Measurements from ENCODE around the gene PIBF1.
"Not testable (repeated sequence)": the region's sequence is repeated elsewhere in the genome, so short reads cannot be mapped to it uniquely, and the experiment has no call there.

Gene PIBF1

GRCh38 chr13:72823724-72824123 is 41.8 kb downstream of the PIBF1 start:
- DNase-seq: no peak

GRCh38 chr13:72834601-72835000 is 52.7 kb downstream of the PIBF1 start:
- no peak for DNase-seq

GRCh38 chr13:72839831-72840426 is 58.0 kb downstream of the PIBF1 start:
- peak; percentile 52 for DNase-seq

DNA sequence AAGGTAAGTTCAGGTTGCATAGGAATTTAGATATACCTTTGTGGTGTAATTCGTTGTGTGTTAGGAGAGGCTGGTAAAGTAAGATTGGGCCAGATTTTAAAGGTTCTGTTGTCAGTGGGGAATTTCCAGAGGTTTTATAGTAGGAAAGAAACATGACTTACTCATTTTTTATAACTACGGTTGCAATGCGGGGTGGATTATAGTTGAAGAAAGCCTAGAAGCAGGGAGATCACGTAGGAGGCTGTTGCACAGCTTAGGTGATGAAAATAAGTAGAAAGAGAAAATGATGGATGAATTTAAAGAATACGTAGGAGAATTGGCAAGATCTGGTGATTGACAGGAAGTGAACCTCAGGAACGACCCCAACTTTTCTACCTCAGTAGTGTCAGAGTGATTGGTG is 61.1 kb downstream of the PIBF1 start:
- no peak for DNase-seq

DNA sequence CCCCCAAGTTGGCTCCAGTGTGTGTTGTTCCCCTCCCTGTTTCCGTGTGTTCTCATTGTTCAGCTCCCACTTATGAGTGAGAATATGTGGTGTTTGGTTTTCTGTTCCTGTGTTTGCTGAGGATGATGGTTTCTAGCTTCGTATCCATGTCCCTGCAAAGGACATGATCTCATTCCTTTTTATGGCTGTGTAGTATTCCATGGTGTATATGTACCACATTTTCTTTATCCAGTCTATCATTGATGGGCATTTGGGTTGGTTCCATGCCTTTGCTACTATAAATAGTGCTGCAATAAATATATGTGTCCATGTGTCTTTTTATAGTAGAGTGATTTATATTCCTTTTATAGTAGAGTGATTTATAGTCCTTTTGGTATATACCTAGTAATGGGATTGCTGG is 63.2 kb downstream of the PIBF1 start:
- DNase-seq: not testable (repeated sequence)

DNA sequence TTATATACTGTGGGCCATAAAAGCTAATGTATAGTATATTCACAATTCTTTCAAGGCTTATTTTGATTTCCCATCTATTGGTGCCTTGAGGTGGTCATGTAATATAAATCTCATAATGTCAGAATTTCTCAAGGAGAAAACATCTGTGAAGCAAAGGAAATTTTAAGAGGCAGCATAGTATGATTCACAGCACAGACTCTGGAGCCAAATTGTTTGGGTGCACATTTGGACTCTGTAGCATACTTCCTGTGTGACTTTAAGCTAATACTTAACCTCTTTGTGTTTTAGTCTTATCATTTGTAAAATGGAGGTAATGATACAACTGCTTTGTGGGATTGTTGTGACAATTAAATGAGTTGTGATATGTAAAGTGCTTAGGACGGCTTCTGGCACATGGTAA is 67.6 kb downstream of the PIBF1 start:
- no peak for DNase-seq

DNA sequence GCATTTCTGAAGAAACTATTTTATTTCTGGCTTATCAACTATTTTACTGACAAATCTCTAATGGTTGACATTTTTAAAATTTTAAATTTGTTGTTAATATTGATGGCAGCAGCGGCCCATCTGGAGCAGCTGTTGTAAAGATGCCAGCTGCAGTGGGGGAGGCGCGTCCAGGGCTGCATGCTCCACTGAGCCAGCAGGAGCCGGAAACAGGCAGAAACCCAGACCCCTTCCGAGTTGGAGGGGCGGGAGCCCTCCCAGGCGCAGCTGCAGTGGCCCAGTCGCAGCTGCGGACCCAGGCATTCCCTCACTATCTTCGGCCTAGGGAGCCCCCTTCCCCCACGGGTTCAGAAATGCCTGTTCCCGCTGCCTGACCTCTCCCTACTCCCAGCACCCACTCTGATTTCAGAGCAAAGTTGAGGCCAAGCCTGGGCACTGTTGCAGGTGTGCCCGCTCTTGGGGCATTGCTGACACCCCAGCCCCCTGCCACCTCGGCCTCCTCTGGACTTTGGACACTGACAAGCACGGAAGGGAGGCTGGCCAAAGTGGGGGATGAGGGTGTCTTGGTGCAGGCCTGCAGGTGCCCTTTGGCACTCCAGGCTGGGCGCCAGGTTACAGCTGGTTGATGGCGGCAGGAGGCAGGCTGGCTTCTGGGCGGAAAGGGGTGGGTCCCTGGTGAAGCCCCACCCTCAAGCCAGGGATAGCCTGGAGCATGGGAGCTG is 69.2 kb downstream of the PIBF1 start:
- DNase-seq: no peak

- DNase-seq: no peak
These were observed 69.7 kb downstream of the PIBF1 start for GRCh38 chr13:72851678-72852014.

DNA sequence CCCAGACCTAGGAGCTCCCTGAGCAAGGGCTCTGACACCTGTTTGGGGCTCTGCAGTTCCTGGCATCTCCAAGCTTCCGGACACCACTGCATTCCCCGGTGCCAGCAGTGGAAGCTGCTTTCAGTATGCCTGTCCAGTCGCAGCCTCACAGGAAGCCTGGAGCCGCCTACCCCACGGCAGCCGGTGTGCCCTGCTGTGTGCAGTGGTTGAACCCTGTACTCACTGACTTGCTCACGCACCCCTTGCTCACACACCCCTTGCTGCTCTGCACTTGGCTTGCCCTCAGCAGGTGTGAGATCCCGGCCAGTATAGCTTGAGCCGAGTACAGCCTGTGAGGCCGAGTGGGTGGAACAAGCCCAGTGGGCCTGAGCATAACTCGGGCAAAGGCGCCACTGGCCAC is 70.3 kb downstream of the PIBF1 start:
- DNase-seq: no peak

DNA sequence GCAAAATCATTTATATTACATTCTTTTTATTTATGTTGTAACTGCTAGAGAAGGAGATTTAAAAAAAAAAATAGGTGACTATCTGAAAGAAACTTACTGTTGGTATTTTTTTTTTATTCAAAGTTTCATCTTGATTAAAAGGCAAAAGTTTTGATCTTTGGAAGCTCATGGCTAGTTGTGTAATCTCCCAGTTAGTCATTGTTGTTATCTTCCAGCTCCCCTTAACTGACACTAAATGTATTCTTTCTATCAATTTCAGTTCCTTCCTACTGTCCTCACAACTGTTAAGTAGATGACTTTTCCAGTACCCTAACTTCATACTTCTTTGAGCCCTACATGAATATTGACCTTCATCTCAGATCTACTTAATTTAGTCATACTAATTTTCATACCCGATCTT is 71.1 kb downstream of the PIBF1 start:
- no peak for DNase-seq

- no peak for DNase-seq
These were observed 82.4 kb downstream of the PIBF1 start for GRCh38 chr13:72864142-72865011.

- no peak for DNase-seq
These were observed 86.3 kb downstream of the PIBF1 start for GRCh38 chr13:72868229-72868628.

GRCh38 chr13:72875233-72875632 is 93.3 kb downstream of the PIBF1 start:
- no peak for DNase-seq

GRCh38 chr13:72884101-72884500 is 102.2 kb downstream of the PIBF1 start:
- DNase-seq: no peak

GRCh38 chr13:72886272-72887067 is 104.5 kb downstream of the PIBF1 start:
- DNase-seq: no peak

- no peak for DNase-seq
These were observed 107.6 kb downstream of the PIBF1 start for GRCh38 chr13:72889495-72889894.

- no peak for DNase-seq
These were observed 108.6 kb downstream of the PIBF1 start for GRCh38 chr13:72890546-72890945.

DNA sequence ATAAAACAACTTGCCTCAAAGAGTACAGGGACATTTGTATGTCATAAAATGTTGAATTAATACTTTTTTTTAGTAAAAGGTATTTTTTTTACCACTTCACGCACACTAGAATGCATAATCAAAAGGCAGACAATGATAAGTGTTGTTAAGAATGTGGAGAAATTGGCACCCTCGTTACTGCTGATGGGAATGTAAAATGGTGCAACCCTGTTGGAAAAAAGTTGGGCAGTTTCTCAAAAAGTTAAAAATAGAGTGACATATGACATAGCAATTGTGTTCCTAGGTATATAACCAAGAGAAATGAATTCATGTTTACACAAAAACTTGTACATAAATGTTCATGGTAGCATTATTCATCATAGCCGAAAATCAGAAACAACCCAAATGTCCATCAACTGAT is 109.5 kb downstream of the PIBF1 start:
- no peak for DNase-seq

- no peak for DNase-seq
These were observed 114.9 kb downstream of the PIBF1 start for GRCh38 chr13:72896869-72897268.

GRCh38 chr13:72901546-72901945 is 119.6 kb downstream of the PIBF1 start:
- DNase-seq: not testable (repeated sequence)

DNA sequence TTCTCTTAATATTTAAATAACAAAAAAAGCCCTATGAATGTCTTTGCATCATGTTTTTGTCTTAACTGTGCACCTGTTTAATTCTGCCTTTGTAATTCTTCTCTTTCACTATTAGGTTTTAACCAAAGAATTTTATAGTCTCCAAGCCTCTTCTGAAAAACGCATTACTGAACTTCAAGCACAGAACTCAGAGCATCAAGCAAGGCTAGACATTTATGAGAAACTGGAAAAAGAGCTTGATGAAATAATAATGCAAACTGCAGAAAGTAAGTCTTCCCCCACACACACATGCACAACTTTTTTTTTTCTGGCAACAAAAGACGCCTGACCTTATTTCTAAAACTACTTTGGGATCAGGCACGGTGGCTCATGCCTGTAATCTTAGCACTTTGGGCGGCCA is 126.5 kb downstream of the PIBF1 start:
- no peak for DNase-seq

DNA sequence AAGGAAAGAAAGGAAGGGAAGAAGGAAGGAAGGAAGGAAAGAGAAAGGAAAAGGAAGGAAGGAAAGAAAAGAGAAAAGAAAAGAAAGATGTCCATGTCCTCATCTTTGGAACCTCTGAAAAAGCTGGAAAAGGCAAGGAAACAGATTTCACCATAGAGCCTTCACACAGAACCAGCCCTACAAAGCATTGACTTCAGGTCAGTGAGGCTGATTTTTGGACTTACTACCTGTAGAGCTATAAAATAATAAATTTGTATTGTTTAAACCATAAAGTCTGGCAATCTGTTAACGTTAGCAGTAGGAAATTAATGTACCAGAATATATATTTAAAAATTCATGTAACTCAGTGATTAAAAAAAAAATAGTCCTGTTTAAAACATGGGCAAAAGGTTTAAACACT is 130.0 kb downstream of the PIBF1 start:
- no peak for DNase-seq

DNA sequence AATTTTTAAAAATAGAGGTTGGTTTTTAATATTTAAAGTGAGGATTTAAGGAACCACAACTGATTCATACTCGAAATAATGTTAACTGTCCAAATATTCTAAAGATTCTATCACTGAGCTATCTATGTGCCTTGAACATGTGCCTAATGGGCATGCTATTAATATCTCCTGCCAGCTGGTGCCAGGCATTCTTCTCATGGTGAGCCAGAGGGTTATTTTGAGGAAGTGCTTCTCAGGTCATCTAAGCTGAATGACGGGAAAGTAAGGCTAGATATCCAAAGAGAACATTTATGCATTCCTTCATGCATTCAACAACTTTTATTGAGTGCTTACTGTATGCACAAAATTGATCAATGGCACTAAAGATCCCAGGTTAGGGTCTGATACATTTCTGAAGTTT is 138.2 kb downstream of the PIBF1 start:
- DNase-seq: no peak
